NCI-H1417 treated with DMSO at 0.1 percent for 48 hours (cell line): ENCODE results near the gene CTIF.

Source experiments
- DNase-seq: peaks from one replicate; lab custom pipeline; 2025; lab: John Stamatoyannopoulos, UW

CTIF gene

DNA sequence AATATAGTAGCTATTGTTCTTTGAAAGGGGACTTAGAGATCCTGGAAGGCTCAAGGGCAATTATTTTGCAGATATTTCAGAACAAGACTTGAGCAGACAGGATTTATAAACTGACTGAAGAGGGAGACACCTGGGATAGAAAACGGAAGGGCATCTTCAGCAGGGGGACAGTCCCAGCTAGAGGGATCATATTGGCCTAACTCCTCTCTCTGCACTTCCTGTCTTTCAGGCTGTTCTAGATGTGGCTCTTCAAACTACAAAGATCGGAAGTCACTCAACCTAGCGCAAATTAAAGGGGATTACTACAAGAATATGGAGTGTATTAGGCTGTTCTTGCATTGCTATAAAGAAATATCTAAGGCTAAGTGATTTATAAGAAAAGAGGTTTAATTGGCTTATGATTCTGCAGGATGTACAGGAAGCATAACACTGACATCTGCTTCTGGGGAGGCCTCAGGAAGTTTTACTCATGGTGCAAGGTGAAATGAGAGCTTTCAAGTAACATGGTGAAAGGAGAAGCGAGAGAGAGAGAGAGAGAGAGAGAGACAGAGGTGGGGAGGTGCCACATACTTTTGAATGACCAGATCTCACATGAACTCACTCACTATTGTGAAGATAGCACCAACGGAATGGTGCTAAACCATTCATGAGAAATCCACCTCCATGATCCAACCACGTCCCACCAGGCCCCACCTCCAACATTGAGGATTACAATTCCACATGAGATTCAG, 5.3 kb upstream of the CTIF start:
- DNase-seq: no peak

- no peak for DNase-seq
These were observed 4.5 kb upstream of the CTIF start for GRCh38 chr18:48534364-48534763.

DNA sequence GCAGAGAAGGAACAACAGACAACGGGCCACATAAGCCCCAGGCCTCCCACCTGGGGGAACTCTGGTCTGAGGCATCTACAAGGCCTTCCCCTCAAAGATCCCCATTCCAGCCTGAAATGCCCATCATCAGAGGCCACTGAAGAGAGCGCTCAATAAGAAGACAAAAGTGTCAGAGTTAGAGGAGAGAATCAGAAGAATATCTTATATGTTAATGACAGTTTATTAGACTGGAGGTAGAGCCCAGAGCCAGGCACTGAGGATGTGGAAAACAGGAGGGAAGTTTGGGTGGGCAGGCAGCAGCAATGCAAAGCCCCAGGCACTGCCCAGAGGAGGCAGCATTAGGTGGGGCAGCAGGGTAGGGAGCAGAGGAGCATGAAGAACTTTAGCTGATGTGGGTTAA, 2.9 kb upstream of the CTIF start:
- DNase-seq: no peak

- DNase-seq: no peak
These were observed 2.3 kb upstream of the CTIF start for GRCh38 chr18:48536516-48536915.

DNA sequence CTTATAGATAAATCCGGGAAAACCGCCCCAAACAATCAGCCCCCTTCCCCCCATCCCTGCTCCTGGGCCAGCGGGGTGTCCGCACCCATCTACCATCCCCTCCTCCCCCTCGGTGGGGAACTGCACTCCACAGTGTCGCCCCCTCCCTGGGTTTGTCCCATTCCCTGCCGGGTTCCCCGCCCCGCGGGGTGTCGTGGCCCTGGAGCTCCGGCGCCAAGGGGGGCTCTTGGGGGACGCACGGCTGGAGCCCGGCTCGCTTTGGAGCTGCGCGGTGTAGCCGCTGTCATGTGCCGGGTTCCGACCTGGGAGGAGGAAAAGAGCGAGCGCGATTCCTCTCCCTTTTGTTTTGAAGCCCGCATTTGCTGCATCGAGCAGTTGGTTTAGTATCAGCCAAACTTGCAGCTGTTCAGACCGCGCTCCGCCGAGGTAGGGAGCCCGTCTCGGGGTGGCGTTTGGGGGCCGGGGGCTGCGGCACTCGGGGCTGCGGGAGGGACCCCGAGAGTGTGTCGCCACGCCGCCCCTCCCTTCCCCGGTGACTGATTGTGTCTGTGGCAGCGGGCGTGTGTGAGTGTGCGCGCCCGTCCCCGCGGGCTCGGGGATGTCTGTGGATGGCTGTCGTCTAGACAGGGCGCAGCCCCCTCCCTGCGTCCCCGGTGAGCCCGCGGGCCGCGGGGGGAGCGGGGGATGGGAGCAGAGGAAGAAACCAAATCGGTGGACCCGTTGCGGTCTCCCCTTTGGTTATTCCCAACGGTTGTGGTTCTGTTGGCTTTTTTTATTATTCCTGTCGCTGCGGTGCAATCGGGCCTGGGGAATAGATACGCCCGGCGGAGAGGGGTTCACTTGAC, 797 bp downstream of the CTIF start:
- DNase-seq: no peak

DNA sequence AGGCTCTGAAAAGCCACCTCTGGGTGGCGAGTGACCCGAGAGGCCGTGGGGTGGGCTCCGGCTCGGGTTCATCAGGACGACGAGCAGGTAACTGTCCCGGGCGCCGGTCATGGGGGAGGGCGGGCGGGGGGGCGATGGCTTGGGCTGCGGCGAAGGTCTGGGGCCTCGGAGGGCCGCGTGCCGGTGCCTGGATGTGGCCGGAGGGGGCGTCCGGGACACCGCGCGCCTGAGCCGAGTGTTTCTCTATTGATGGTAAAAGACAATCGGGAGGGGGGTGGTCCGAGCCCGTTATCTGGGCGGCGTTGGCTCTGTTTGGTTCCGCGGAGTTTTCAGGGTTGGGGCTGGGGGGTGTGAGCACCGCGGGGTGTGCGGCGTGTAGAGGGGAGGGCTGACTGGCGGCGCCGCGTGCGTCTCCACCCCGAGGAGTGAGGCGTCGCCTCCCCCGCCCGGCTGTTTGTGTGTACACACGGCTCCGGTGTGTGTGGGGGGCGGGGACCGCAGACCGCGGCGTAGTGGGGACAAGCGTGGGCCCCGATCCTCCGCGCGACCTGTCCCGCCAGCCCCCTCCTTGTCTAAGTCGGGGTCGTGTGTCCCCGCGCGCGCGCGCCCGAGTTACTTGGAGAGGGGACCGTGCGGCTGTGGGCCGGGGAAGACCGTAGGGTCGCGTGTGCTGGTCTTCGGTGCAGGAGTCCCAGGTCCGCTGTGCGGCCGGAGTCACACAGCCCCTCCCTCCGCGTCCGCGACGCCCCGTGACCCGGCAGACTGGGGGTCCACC, 1.6 kb downstream of the CTIF start:
- DNase-seq: no peak

DNA sequence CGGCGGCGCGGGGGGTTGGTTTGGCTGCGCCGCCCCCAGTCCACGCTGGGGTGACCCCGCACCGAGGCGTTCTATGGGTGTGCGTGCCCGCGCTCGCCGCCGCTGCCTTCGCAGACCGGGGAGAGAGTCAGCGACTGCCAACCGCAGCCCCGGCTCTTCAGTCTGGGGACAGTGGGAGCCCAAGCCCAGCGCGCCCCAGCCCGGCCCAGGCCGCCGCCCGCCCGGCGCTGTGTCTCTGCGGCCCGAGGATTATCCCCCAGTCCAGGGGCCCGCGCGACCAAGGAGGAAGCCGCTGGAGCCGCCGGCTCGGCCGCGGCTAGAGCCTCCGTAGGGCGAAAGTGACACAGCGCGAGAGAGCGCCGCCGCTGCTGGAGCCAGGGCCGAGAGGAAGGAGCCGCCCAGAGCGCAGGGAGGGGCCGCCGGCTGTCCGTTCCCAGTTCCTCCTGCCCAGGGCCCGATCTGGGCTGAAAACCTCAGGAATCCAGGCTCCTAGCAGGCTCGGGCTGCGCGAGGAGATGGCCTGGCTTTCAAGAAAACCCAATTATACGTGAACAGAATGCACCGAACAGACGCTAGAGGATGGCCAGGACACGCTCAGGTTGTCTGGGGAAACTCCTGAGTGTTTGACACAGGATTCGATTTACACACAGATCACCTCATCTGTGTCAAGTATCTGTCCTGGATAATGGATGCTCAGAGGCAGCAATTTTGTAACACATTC, 2.4 kb downstream of the CTIF start:
- no peak for DNase-seq

GRCh38 chr18:48541747-48542400, 3.0 kb downstream of the CTIF start:
- DNase-seq: no peak

- no peak for DNase-seq
These were observed 3.8 kb downstream of the CTIF start for GRCh38 chr18:48542513-48543181.

GRCh38 chr18:48543228-48543627, 4.4 kb downstream of the CTIF start:
- DNase-seq: no peak

GRCh38 chr18:48544116-48544515, 5.3 kb downstream of the CTIF start:
- DNase-seq: no peak

DNA sequence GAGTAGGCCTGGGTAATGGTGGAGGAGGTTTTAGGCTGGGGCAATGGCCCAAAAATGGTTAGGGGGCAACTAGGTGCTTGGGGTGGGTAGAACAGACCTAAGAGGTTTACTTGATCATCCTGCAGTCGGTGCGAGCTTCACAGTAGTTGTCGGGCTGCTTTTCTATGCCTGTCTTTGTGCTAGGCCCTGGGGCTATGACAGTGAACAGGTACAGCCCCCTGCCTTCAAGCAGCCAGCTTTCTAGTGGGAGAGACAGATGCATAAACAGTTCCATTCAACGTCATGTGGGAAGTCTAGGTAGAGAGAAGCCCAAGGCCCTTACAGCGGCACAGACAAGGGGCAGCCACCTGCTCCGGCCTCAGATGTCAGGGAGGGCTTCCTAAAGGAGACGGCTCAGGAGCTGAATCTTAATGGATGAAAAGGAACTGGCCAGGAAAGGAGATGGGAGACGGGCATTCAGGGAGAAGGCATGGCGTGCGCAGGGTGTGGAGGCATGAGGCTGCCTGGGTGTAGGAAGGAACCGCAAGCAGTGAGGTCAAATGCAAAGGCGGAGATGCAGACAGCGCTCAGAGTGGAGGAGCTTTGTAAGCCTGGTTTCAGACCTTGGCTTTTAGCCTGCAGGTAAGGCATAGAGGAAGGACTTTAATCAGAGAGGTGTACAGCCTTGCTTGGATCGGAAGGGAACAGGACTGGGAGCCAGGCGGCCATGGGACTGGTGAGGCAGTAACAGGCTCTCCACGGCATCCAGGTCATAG, 6.0 kb downstream of the CTIF start:
- no peak for DNase-seq

- DNase-seq: no peak
These were observed 7.0 kb downstream of the CTIF start for GRCh38 chr18:48545757-48546321.

- DNase-seq: no peak
These were observed 7.6 kb downstream of the CTIF start for GRCh38 chr18:48546396-48546795.

- DNase-seq: no peak
These were observed 8.7 kb downstream of the CTIF start for GRCh38 chr18:48547531-48547981.

GRCh38 chr18:48548011-48548771, 9.4 kb downstream of the CTIF start:
- no peak for DNase-seq

GRCh38 chr18:48548921-48549320, 10.1 kb downstream of the CTIF start:
- no peak for DNase-seq

DNA sequence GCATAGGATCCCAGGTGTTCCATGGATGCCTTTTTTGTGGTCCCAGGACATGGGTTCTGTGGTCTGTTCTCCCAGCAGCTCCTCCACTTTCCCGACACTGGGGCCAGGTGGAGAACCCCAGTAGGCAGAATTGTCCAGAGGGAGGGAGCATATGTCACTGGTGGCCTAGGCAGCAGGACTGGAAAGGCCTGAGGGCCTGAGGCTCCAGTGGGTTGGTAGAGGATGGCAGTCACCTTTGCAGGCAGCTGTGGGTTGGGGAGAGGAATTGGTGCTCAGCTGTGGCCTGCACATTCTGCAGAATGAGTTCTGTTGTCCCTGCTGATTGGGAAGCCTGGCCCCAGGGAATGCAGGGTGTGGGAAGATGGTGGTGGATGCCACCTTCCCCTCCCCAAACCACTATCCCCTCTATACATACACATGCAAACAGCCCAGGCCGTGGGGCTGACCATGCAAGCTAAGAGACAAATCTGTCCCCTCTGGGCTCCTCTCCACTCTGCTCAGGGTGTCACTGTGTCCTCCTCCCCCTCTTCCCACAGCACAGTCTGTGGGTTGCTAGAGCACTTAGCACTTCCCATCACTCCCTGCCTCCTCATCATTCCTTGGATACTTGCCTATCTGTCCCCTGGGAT, 11.4 kb downstream of the CTIF start:
- DNase-seq: no peak

DNA sequence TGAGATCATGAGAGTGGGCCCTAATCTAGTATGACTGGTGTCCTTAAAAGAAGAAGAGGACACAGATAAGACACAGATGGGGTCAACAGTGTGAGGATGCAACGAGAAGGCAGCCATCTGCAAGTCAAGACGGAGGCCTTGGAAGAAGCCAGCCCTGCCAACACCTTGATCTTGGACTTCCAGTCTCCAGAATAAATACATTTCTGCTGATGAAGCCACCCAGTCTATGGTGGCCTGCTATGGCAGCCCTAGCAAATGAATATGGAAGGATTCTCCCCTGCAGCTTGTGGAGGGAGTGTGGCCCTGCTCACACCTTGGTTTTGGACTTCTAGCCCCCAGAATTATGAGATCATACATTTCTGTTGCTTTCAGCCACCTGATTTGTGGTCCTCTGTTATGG, 12.3 kb downstream of the CTIF start:
- no peak for DNase-seq
